Measurements from ENCODE around the gene ZNF804B.

Gene ZNF804B

DNA sequence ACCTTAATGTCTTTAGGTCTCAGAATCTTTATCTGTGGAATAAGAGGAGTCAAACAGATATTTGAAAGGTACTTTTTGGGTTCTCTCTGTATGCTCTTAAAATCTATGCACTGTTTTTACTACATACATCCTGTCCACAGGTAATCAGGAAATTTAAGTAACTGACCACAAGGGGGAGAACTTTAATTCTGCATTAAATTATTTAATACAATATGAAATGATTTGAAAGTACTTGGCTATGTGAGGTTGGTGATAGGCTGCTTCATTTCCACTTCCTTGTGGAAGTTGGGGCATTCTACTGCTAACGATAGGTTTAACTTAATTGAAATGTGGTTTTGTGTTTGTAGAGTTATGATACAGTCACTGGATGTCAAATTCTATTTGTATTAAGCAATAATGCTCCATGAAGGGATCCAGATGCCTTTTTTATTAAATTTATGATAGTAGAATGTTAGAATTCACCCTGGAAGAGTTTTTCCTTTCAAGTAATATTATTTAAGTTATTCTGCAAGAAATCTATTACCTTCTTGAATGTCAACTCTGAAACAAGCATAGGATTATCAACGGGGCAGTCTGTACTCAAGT, 30.1 kb downstream of the ZNF804B start:
- TF ChIP-seq, protein P1, sequence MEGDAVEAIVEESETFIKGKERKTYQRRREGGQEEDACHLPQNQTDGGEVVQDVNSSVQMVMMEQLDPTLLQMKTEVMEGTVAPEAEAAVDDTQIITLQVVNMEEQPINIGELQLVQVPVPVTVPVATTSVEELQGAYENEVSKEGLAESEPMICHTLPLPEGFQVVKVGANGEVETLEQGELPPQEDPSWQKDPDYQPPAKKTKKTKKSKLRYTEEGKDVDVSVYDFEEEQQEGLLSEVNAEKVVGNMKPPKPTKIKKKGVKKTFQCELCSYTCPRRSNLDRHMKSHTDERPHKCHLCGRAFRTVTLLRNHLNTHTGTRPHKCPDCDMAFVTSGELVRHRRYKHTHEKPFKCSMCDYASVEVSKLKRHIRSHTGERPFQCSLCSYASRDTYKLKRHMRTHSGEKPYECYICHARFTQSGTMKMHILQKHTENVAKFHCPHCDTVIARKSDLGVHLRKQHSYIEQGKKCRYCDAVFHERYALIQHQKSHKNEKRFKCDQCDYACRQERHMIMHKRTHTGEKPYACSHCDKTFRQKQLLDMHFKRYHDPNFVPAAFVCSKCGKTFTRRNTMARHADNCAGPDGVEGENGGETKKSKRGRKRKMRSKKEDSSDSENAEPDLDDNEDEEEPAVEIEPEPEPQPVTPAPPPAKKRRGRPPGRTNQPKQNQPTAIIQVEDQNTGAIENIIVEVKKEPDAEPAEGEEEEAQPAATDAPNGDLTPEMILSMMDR (IDR thresholded peaks at IDR 0.05; ENCODE audit: control insufficient read depth, extremely low read depth, insufficient read depth): peak; percentile 48
- peak; percentile 7 for DNase-seq (ENCODE audit: low read depth)
- H3K4me3 ChIP-seq (ENCODE audit: low read depth, low read length): no peak overlapping the region

DNA sequence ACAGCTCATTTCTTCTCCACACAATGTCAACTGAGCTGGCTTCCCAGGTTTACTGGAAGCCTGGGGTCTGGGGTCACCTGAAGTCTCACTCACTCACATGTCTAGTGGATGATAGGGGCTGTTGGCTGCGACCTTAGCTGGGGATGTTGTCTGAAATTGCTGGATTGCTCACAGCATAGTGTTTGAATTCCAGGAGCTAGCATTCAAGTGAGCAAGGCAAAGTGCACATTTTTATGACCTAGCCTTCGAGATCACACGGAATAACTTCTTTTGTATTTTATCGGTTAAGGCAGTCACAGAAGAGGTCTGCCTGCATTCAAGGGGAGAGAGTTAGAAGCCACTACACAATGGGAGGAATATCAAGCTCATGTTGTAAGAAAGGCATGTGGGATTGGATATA, 32.4 kb downstream of the ZNF804B start:
- no peak overlapping the region for H3K4me3 ChIP-seq (ENCODE audit: low read depth, low read length)
- TF ChIP-seq, protein P1 (IDR thresholded peaks at IDR 0.05; ENCODE audit: control insufficient read depth, extremely low read depth, insufficient read depth): no peak
- DNase-seq (ENCODE audit: low read depth): no peak

DNA sequence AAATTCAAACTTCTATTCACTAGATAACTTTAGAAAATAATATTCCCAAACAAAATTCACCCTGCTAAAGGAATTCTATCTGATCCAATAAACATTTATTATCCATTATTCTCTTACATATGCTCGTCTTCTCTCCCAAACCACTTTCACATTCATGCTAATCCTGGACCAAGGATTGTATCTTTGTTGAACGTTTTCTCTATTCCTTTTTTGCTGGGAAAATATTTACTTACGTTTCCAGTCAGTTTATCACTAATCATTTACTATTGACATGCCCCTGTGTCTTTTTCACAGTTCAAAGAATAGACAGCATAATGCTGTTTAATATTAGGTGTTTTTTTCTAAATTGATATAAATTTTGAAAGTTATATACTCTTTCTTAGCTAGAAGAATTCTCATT, 32.9 kb downstream of the ZNF804B start:
- TF ChIP-seq, protein P1 (IDR thresholded peaks at IDR 0.05; ENCODE audit: control insufficient read depth, extremely low read depth, insufficient read depth): no peak
- DNase-seq (ENCODE audit: low read depth): no peak
- no peak overlapping the region for H3K4me3 ChIP-seq (ENCODE audit: low read depth, low read length)

DNA sequence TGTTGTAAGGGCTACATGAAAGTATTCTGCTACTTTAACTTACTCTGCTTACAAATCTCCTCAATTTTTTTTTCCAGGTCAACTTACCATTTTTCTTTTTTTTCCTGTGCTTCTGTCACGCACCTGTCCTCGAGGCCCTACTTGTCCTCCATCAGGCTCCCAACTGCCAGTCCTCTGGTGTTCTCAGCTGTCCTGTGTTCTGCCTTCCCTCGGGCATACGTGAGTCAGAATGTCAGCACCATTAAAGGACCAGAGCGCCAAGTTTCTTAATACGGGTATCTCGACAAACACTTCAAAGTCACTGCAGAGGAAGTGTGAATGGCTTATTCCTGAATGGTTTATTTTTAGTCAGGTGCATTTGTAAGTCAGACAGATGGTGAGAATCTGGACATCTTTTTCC, 36.1 kb downstream of the ZNF804B start, which contains the start of gene TEX47:
TEX47 (minus strand) TSS at position 185 of the 400 bp plus-strand sequence. CDS start 795 bp downstream, outside the sequence.
- no peak for DNase-seq (ENCODE audit: low read depth)
- TF ChIP-seq, protein P1 (IDR thresholded peaks at IDR 0.05; ENCODE audit: control insufficient read depth, extremely low read depth, insufficient read depth): no peak
- no peak within 1 kb of the TSS for H3K4me3 ChIP-seq (ENCODE audit: low read depth, low read length)

DNA sequence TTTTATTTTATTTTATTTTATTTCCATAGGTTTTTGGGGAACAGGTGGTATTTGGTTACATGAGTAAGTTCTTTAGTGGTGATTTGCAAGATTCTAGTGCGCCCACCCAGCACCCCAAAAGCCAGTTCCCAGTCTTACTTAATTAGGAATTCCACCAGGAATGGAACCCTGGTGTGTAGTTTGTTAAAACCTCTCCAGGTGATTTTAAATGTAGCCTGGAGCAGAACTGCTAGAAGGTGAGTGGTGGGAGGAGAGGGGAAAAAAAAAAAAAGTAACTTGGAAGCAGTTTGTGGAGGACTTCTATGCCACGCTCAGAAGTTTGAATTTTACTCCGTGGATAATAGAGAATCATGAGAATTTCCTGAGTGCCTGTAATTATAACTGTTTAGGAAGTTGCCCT, 41.5 kb downstream of the ZNF804B start:
- no peak overlapping the region for H3K4me3 ChIP-seq (ENCODE audit: low read depth, low read length)
- TF ChIP-seq, protein P1 (IDR thresholded peaks at IDR 0.05; ENCODE audit: control insufficient read depth, extremely low read depth, insufficient read depth): no peak
- DNase-seq (ENCODE audit: low read depth): no peak

DNA sequence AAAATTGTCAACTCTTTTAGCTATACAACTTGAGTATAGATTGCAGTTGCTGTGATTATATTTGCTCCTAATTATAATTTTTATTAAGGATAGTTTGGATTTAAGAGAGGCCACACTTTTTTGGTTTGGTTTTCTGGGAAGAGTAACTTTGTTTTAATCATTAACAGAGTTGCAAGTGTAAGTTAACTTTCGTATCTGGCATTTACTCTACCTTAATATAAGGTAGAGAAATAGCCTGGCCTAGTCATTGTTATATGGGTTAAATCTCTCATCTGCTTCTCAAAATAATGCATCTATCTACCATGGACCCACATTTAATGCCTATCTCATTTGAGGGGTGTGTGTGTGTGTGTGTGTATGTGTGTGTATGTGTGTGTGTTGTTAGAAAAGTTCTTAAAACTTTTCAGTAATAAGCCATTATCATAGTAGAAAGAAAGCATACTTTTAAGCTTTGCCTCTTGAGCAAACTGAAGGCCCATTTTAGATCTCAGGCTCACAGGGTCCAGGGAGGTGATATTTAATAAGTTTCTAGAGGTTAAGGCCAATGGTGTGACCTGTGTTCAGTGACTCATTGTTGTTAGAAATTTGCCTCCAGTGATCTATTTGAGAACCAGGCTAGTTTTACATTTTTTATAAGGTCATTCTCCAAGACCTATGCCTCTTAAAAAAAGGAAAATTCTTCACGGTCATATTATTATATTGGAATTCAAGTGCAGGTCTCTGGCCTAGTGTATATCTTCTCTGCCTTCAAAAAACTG, 47.0 kb downstream of the ZNF804B start:
- no peak overlapping the region for H3K4me3 ChIP-seq (ENCODE audit: low read depth, low read length)
- no peak for DNase-seq (ENCODE audit: low read depth)
- TF ChIP-seq, protein P1 (IDR thresholded peaks at IDR 0.05; ENCODE audit: control insufficient read depth, extremely low read depth, insufficient read depth): no peak

Measured in LNCaP clone FGC (cell line).